ENCODE measurements around the gene ABHD5.

The ABHD5 gene

DNA sequence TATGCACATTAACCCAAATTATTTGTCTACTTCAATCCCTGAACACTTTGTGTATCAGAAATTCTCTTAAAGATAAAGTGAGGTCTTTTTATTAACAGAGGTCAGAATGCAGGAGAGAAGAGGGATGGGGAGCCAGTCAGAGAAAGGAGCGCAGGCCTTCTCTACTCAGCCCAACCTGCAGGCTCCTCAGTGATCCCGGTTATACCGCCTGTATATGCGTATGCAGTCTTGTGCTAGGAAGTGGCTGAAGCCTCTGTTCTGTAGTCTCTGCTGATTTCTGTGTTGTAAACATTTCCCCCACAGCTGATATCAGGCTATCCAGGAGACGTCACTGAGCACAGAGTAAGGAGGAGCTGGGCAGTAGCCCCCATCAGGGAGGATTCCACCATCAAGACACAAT lies 57.9 kb downstream of the ABHD5 start:
- Mint-ChIP-seq H3K27ac (no peak overlapping the region), H3K4me1 (ENCODE audit: low read depth) (no peaks in the 10 kb centered on the region), H3K36me3 (ENCODE audit: low read depth) (no peaks in the 10 kb centered on the region), H3K4me3 (no peak overlapping the region), H3K27me3 (peaks cover 4% of the 10 kb centered on the region), H3K9me3 (no peaks in the 10 kb centered on the region)

DNA sequence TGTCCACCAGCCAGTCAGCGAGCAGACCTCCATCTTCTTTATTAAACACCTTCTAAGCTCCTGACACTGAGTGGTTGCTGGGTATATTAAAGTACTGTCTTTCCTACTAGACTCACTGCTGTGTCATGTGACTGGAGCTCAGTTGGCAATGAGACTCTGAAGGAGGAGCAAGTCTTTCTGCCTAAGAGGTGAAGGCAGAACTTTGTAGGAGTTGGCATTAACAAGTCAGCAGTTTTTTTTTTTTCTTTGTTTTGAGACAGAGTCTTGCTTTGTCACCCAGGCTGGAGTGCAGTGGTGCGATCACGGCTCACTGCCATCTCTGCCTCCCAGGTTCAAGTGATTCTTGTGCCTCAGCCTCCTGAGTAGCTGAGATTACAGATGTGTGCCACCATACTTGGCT lies 62.2 kb downstream of the ABHD5 start:
- no peak overlapping the region for H3K4me3 Mint-ChIP-seq
- no peaks in the 10 kb centered on the region for H3K36me3 Mint-ChIP-seq (ENCODE audit: low read depth)
- no peak overlapping the region for H3K27ac Mint-ChIP-seq
- H3K27me3 Mint-ChIP-seq, result peaks cover 4% of the 10 kb centered on the region
- H3K4me1 Mint-ChIP-seq (ENCODE audit: low read depth), result peaks cover 32% of the 10 kb centered on the region
- no peaks in the 10 kb centered on the region for H3K9me3 Mint-ChIP-seq

DNA sequence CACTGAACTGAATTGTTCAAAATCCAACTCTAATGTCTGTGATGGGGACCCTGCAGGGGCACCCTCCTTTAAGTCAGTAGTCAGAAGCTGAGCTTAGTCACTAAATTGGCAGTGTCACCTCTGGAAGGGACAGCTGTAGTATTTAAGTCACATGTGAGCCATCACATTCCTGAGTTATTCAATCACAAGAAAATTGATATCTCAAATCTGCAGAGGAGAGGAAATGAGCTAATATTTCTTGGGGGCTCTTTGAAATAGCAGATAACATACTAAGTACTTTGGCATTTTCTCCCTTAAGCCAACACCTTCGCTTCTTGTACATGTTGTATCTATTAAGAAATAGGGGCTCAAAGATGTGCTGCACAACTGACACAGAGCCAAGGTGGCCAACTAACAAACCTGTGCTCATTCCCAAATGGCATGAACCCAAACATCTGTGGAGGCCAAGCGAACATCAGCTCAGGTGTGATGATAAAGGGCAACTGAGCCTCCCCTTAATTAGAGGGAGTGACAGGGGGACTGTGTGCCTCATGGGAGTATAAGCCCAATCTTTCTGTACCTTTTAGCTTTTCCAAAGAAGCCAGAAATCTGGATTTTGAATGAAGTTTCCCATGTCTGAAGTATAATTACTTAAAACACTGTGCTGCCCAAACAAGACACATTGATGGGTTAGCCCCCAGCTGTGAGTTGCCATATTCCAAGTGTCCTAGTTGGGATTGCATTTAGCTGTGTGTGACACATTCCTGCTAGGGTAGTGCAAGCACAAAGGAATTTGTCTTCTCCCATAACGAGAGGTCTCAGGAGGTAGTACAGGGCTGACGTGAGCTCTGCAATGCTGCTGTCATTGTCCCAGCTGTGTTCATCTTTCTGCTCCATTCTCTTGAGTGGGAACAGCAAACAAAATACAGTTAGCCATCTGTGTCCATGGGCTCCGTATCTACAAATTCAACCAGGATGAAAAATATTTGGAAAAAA lies 63.3 kb downstream of the ABHD5 start:
- Mint-ChIP-seq H3K9me3 (no peaks in the 10 kb centered on the region), H3K27me3 (peaks cover 4% of the 10 kb centered on the region), H3K36me3 (ENCODE audit: low read depth) (no peaks in the 10 kb centered on the region), H3K4me3 (no peak overlapping the region), H3K4me1 (ENCODE audit: low read depth) (peaks cover 39% of the 10 kb centered on the region), H3K27ac (no peak overlapping the region)

DNA sequence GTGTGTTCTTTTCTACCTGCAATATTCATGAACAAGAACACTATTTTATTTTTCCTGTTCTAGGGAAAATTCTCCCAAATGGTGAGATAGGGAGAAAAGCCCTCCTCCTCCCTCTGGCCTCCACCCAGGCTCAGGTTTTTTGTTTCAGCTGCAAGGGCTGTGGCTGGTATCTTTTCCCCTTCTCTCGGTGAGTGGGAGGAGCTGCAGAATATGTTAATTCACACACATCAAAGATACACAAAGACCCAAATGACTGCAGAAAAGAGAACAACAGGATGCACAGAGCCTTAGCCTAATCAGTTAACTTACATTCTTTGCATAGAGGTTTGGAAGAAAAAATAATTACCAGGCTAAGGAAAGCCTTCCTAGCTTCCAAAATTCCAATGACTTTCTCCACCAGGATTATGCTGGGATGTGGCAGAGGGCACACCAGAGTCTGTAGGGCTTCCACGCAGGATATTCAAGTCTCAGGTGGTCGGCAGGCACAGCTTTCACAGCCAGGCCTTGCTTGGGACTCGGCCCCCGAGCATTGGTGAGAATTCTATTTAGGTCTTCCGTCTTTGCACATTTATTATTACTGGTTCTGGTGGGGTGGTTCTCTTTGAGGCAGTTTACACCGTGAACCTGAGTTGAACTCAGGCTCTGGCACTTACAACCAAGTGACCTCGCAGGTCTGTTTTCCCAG lies 64.9 kb downstream of the ABHD5 start:
- H3K4me3 Mint-ChIP-seq, result no peak overlapping the region
- peak overlapping the region; percentile 12 for H3K27ac Mint-ChIP-seq
- H3K9me3 Mint-ChIP-seq, result no peaks in the 10 kb centered on the region
- H3K36me3 Mint-ChIP-seq (ENCODE audit: low read depth), result no peaks in the 10 kb centered on the region
- peaks cover 47% of the 10 kb centered on the region for H3K4me1 Mint-ChIP-seq (ENCODE audit: low read depth)
- H3K27me3 Mint-ChIP-seq, result peaks cover 2% of the 10 kb centered on the region

DNA sequence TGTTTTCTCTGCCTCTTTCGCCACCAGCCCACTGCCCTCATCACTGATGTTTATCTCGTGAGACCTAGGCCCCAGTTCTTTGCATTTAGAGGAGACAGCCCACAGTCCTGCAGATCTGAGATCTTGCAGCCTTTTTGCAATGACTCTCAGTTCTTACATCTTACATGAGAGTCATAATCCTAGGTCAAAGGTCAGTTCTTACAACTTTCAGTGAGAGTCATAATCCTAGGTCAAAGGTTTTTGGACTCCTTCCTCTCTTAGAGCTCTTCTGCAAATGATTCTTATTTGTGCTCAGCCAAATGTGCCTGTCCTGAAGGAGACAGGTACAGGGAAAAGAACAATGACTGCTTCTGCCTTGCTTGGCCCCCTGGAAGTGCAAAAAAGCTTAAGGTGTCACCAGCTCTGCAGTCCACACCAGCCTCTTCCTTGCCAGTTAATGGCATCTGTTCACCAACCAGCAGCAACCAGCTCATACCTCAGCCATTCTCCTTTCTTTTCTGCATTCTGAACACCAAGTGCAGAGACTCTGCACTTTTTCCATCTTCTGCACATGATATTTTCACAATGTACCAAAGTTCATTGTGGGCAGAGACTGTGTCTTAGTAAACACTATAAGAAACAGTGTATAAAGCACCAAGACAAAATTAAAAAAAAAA lies 67.1 kb downstream of the ABHD5 start:
- Mint-ChIP-seq H3K4me1 (ENCODE audit: low read depth) (peaks cover 47% of the 10 kb centered on the region), H3K4me3 (no peak overlapping the region), H3K27me3 (peaks cover 6% of the 10 kb centered on the region), H3K36me3 (ENCODE audit: low read depth) (no peaks in the 10 kb centered on the region), H3K9me3 (no peaks in the 10 kb centered on the region), H3K27ac (peak overlapping the region; percentile 10)

DNA sequence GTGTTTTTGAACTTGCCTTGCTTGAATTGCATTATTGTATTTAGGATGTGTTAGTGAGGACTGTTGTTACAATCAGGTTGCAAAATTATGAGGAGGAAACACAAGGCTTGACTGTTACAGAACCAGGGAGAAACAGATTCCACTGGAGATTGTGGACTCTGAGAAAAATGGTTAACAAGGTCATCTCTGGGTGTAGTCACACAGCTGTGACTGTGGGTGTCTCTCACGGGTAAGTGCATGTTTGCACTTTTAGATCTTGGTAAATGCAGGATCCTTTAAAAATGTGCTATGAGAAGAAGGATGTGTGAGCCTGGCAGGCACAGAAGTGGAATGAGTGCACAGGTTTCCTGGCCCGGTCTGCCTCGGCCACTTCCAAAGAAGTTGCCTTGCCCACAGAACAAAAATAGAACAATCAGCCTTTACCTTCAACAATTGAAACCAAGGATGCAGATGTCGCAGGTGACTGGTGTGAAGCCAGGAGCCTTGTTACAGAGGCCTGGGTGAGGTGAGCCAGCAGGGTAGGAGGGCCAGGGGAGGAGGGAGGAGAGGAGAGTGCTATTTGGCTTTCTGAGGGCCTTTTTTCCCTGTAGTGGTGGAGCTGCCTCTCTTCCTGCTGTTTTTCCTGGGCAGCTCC lies 68.0 kb downstream of the ABHD5 start:
- Mint-ChIP-seq H3K4me1 (ENCODE audit: low read depth) (peaks cover 47% of the 10 kb centered on the region), H3K36me3 (ENCODE audit: low read depth) (no peaks in the 10 kb centered on the region), H3K9me3 (no peaks in the 10 kb centered on the region), H3K4me3 (no peak overlapping the region), H3K27ac (no peak overlapping the region), H3K27me3 (peaks cover 6% of the 10 kb centered on the region)

DNA sequence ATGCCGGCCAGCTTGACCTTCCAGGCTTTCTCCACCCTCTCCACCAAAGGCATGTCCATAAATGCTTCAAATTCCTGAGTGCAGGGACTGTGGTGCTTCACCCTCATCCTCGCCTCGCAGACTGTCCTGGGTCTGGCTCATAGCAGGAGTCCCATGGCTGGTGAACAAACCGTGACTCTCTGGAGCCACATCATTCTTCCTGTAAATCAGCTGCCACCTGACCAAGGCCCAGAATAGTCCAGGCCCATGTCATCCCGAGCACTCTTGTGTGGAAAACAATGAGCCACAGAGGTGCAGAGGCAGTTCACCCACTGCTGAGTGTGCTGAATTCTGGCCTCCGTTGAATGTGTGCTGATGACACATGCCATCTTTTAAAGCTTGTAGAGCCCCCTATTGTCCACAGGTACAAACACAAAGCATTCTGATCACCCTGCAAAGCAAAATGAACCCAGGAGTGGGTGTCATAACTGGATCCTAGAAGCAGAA lies 68.6 kb downstream of the ABHD5 start:
- H3K27me3 Mint-ChIP-seq, result peaks cover 6% of the 10 kb centered on the region
- no peaks in the 10 kb centered on the region for H3K36me3 Mint-ChIP-seq (ENCODE audit: low read depth)
- peaks cover 46% of the 10 kb centered on the region for H3K4me1 Mint-ChIP-seq (ENCODE audit: low read depth)
- H3K27ac Mint-ChIP-seq, result no peak overlapping the region
- no peak overlapping the region for H3K4me3 Mint-ChIP-seq
- no peaks in the 10 kb centered on the region for H3K9me3 Mint-ChIP-seq

DNA sequence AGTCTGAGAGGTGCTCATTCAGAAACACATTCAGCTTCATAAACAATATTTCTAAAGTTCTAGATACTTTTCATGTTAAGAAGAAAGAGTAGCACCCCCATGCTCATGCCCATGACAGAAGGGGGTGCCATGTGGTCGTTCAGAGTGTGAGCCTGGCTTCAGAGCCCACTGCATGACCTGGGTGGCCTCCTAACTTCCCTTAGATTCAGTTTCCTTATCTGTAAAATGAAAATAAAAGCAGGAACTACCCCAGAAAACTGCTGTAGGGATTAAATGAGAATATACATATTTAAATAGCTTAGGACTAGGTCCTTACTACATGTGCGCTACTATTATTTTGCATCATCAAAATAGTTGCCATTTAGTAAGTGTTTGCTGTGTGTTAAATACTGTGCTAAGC lies 69.2 kb downstream of the ABHD5 start:
- H3K4me3 Mint-ChIP-seq, result no peak overlapping the region
- no peak overlapping the region for H3K27ac Mint-ChIP-seq
- peaks cover 6% of the 10 kb centered on the region for H3K27me3 Mint-ChIP-seq
- H3K9me3 Mint-ChIP-seq, result no peaks in the 10 kb centered on the region
- H3K4me1 Mint-ChIP-seq (ENCODE audit: low read depth), result peaks cover 40% of the 10 kb centered on the region
- H3K36me3 Mint-ChIP-seq (ENCODE audit: low read depth), result no peaks in the 10 kb centered on the region

DNA sequence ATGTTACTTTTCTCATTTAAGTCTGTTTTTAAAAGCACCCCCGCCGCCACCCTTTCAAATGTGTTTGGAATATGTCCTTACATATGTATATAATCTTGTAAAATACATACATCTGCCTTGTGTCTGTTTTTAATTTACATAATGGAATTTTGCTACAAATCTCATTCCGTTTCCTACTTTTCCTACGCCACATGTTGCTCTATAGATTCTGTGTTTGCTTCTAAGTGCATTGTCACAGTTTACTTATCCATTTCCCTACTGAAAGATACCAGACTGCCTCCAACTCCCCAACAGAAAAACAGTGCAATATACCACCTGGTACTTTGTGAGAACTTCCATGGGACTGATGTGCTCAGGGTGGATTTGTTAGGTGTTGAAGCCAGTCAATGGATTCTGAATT lies 70.2 kb downstream of the ABHD5 start:
- no peaks in the 10 kb centered on the region for H3K36me3 Mint-ChIP-seq (ENCODE audit: low read depth)
- H3K27me3 Mint-ChIP-seq, result peaks cover 6% of the 10 kb centered on the region
- H3K4me3 Mint-ChIP-seq, result no peak overlapping the region
- H3K27ac Mint-ChIP-seq, result no peak overlapping the region
- H3K4me1 Mint-ChIP-seq (ENCODE audit: low read depth), result peaks cover 30% of the 10 kb centered on the region
- no peaks in the 10 kb centered on the region for H3K9me3 Mint-ChIP-seq

DNA sequence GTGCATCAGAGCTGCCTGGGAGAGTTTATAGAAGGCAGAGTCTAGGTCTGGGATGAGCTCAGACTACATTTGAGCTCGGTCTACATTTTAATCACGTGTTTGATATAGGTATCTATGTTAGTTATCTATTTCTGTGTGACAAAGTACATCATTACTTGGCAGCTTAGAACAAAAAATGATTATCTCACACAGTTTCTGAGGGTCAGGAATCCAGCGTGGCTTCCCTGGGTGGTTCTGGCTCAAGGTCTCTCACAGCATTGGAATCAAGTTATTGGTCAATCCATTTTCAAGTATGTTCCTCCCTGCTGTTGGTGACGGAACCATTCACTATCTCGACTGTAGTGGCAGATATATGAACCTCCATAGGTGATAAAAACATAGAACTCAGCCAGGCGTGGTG lies 71.7 kb downstream of the ABHD5 start:
- H3K4me3 Mint-ChIP-seq, result no peak overlapping the region
- no peaks in the 10 kb centered on the region for H3K36me3 Mint-ChIP-seq (ENCODE audit: low read depth)
- peaks cover 6% of the 10 kb centered on the region for H3K27me3 Mint-ChIP-seq
- no peak overlapping the region for H3K27ac Mint-ChIP-seq
- no peaks in the 10 kb centered on the region for H3K9me3 Mint-ChIP-seq
- peaks cover 19% of the 10 kb centered on the region for H3K4me1 Mint-ChIP-seq (ENCODE audit: low read depth)

DNA sequence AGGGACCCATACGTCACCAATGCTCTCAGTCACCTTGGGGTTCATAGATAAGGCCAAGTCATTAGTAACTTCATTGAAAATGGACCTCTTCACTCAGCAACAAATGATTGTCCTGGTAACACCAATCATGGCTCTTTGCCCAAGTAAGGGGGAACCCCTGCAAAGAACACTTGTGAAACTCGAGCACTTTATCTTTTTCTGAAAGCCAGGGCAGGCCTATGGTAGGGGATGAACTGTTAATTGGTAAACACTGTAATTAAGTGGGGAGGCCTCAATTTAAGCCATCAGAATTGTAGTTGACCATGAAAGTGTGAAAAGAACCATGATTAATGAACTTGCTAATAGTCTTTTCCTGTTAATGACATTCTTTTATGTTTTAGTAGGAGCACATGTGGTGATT lies 73.3 kb downstream of the ABHD5 start:
- Mint-ChIP-seq H3K36me3 (ENCODE audit: low read depth) (no peaks in the 10 kb centered on the region), H3K4me1 (ENCODE audit: low read depth) (peaks cover 8% of the 10 kb centered on the region), H3K27me3 (peaks cover 17% of the 10 kb centered on the region), H3K27ac (no peak overlapping the region), H3K9me3 (no peaks in the 10 kb centered on the region), H3K4me3 (no peak overlapping the region)

DNA sequence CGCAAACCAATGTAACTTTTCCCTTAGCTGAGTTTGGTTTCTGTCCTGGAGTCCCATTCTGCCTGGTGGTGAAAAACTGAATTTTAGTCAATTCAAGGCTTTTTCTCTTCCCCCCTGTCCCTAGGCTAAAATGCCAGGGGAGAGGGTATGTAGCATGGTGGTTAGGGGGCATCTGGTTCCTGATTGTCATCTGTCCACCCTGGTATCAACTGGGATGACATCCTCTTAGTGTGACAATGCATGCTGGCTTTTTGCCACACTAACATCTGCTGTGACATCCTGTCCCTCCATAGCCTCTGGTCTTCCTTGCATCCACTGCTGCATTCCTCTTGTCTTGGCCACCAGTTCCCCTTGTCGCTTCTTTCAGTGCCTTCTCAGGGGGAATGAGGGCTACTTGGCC lies 73.7 kb downstream of the ABHD5 start:
- H3K36me3 Mint-ChIP-seq (ENCODE audit: low read depth), result no peaks in the 10 kb centered on the region
- H3K4me3 Mint-ChIP-seq, result no peak overlapping the region
- peaks cover 8% of the 10 kb centered on the region for H3K4me1 Mint-ChIP-seq (ENCODE audit: low read depth)
- no peak overlapping the region for H3K27ac Mint-ChIP-seq
- peaks cover 19% of the 10 kb centered on the region for H3K27me3 Mint-ChIP-seq
- H3K9me3 Mint-ChIP-seq, result no peaks in the 10 kb centered on the region

DNA sequence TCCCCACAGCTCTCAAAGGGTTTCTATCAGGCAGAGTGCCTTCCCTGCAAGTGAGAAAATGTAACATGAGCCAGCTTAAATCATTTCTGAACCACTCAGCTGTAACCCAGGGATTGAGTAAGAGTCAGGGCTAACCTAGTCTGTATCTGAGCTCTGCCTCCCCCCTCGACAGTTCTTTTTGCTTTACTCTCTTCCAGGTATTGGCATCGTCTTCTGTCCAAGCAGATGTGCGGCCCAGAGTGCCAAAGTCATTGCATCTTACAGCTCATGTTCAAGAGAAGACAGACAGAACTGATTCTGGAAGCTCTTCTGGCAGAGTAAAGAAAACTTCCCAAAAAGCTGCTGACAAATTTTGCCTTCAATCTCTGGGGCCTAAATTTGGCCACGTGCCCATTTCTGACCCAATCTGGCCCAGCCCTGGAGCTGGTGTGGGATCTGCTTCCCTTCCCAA lies 74.8 kb downstream of the ABHD5 start:
- H3K27me3 Mint-ChIP-seq, result peaks cover 19% of the 10 kb centered on the region
- peaks cover 15% of the 10 kb centered on the region for H3K4me1 Mint-ChIP-seq (ENCODE audit: low read depth)
- no peaks in the 10 kb centered on the region for H3K9me3 Mint-ChIP-seq
- no peaks in the 10 kb centered on the region for H3K36me3 Mint-ChIP-seq (ENCODE audit: low read depth)
- no peak overlapping the region for H3K27ac Mint-ChIP-seq
- no peak overlapping the region for H3K4me3 Mint-ChIP-seq

DNA sequence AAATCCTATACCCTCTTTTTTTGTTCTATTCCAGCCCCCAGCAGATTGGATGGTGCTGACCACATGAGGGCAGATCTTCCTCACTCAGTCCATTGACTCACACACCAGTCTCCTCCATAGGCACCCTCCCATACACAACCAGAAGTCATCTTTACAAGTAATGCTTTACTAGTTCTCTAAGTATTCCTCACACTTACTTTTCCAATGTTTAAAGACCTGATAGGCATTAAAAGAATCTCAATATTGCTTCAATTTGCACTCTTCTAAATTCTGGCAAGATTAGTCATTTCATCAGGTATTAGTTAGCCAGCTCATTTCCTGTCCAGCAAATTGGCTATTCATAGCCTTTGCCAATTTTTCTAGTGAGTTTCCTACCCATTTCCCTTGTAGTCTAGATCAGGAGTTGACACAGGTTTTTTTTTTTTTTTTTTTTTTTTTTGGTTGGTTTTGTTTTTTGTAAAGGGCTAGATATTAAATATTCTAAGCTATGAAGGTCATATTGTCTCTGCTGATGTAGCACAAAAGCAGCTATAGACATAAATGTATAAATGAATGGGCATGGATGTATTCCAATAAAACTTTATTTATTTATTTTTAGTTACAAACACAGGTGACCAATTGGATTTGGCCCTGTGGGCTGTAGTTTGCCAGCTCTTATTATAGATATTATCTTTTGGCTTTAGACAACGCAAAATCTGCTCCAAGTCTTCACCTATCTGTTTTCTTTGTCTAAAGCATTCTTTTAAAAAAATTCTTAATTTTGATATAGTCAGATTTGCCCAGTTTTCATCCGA lies 76.1 kb downstream of the ABHD5 start:
- H3K27ac Mint-ChIP-seq, result no peak overlapping the region
- peaks cover 28% of the 10 kb centered on the region for H3K4me1 Mint-ChIP-seq (ENCODE audit: low read depth)
- no peaks in the 10 kb centered on the region for H3K9me3 Mint-ChIP-seq
- peaks cover 19% of the 10 kb centered on the region for H3K27me3 Mint-ChIP-seq
- no peak overlapping the region for H3K4me3 Mint-ChIP-seq
- no peaks in the 10 kb centered on the region for H3K36me3 Mint-ChIP-seq (ENCODE audit: low read depth)
